HepG2 (cell line): Measurements from ENCODE around the gene GIPC3. TPM values are rescaled to one million over a fixed set of nuclear protein-coding genes. Genes with fewer than 3 reads are reported as not detected.

ENCODE experiments used
- ATAC-seq: fragments of 200-7000 bp; cut with Tn5 transposase; 3 replicates; pipeline ENCODE4 v1.9.1; 2020; ENCODE audit warnings: mild to moderate bottlenecking, moderate library complexity
- BruUV-seq: library from RNA; stranded (reverse); fragments of 400-500 nt; replicated peaks from 2 replicates; lab custom pipeline; 2021; lab: Mats Ljungman, UMichigan
- CTCF ChIA-PET: fragments of 300-600 bp; formaldehyde crosslinking; extraction: SDS; loops from one replicate; lab custom pipeline; 2021; ENCODE audit warnings: low total read pairs, inconsistent platforms, low intra/inter-chr PET ratio; lab: Yijun Ruan, JAX
- POLR2A ChIA-PET: fragments of 350-600 bp; sonication (Branson Sonifier 250); formaldehyde crosslinking; loops from one replicate; lab custom pipeline; 2020; ENCODE audit warnings: antibody characterized with exemption, inconsistent platforms; lab: Yijun Ruan, JAX
- DNase-seq: peaks from one replicate; pipeline ENCODE4 v3.0.0-alpha.2; 2015; ENCODE audit warnings: low spot score
- FAIRE-seq: peaks from 3 replicates; lab custom pipeline; 2011; peaks lifted over from hg19 to GRCh38; lab: Jason Lieb, UNC
- H2AFZ ChIP-seq: one replicate; pipeline ENCODE4 v1.6.1; 2011; ENCODE audit warnings: low read length, inconsistent platforms
- H3K27ac ChIP-seq: fragments of 300-600 bp; 3 replicates; pipeline ENCODE4 v1.8.0; 2011; ENCODE audit warnings: mixed run types, mild to moderate bottlenecking, mixed read lengths, low read length, inconsistent platforms; ENCODE audit not compliant: insufficient read depth; ENCODE audit errors: extremely low read length
- H3K27me3 ChIP-seq, 2 experiments: fragments of 200-600 bp in 1 of 2; 2 replicates in 1 of 2; 3 replicates in 1 of 2; pipeline versions ENCODE4 v1.6.0 to v1.8.0; 2011; ENCODE audit warnings: low read length in 2 of 2, mild to moderate bottlenecking in 2 of 2, moderate library complexity in 2 of 2, inconsistent platforms in 1 of 2; ENCODE audit not compliant: insufficient read depth in 2 of 2, control insufficient read depth in 1 of 2
- H3K36me3 ChIP-seq, 2 experiments: fragments of 200-600 bp in 1 of 2; replicated peaks in 1 of 2; 2 replicates in 1 of 2; 3 replicates in 1 of 2; pipeline versions ENCODE4 v1.5.1 to v1.8.0; 2011; ENCODE audit warnings: low read length in 2 of 2, inconsistent platforms in 1 of 2; ENCODE audit not compliant: insufficient read depth in 2 of 2, control insufficient read depth in 1 of 2
- H3K4me1 ChIP-seq: 2 replicates; pipeline ENCODE4 v1.5.1; 2012; ENCODE audit warnings: low read length, inconsistent platforms; ENCODE audit not compliant: insufficient read depth
- H3K4me2 ChIP-seq: 2 replicates; pipeline ENCODE4 v1.6.0; 2011; ENCODE audit warnings: low read depth, low read length, inconsistent platforms
- H3K4me3 ChIP-seq, 3 experiments: fragments of 200-600 bp in 1 of 3; sonication (generic), shearing (Covaris generic) in 1 of 3; replicated peaks in 1 of 3; 2 replicates each; pipeline ENCODE4 v1.5.1; 2011 to 2016; ENCODE audit warnings: low read length in 3 of 3, inconsistent platforms in 2 of 3, low read depth in 2 of 3, mild to moderate bottlenecking in 2 of 3, control low read depth in 1 of 3, mixed read lengths in 1 of 3; ENCODE audit not compliant: insufficient read depth in 1 of 3
- H3K79me2 ChIP-seq: one replicate; pipeline ENCODE4 v1.6.1; 2011; ENCODE audit warnings: low read length, inconsistent platforms; ENCODE audit not compliant: insufficient read depth
- H3K9ac ChIP-seq: 2 replicates; pipeline ENCODE4 v1.6.0; 2011; ENCODE audit warnings: mild to moderate bottlenecking, low read depth, low read length, inconsistent platforms; ENCODE audit not compliant: insufficient read depth
- H3K9me3 ChIP-seq: 2 replicates; pipeline ENCODE4 v1.5.1; 2012; ENCODE audit warnings: mild to moderate bottlenecking, low read length
- H4K20me1 ChIP-seq: 2 replicates; pipeline ENCODE4 v1.6.0; 2011; ENCODE audit warnings: inconsistent platforms, mild to moderate bottlenecking, low read length, moderate library complexity; ENCODE audit not compliant: insufficient read depth
- EP300 ChIP-seq, 3 experiments: sonication (generic) in 1 of 3; formaldehyde crosslinking in 1 of 3; IDR thresholded peaks; 2 replicates each; pipeline versions ENCODE4 v1.5.1 to v1.6.1; 2011 to 2020; ENCODE audit warnings: low read depth in 2 of 3, low read length in 2 of 3, borderline replicate concordance in 1 of 3, improper control_type of control experiment in 1 of 3, mild to moderate bottlenecking in 1 of 3, missing genetic modification reagents in 1 of 3, moderate library complexity in 1 of 3
- POLR2AphosphoS5 ChIP-seq: IDR thresholded peaks from 2 replicates; pipeline ENCODE4 v1.6.1; 2012; ENCODE audit warnings: low read depth, low read length
- SALL1 ChIP-seq: sonication (generic); formaldehyde crosslinking; IDR thresholded peaks from 2 replicates; pipeline ENCODE4 v1.8.0; 2022; ENCODE audit warnings: mild to moderate bottlenecking, missing genetic modification reagents
- SRSF1 ChIP-seq: fragments of 200-400 bp; formaldehyde crosslinking; optimal IDR thresholded peaks from 2 replicates; pipeline ENCODE3; 2017; ENCODE audit warnings: mild to moderate bottlenecking, low read depth, low read length, moderate library complexity
- ZNF720 ChIP-seq: sonication (generic); formaldehyde crosslinking; IDR thresholded peaks from 2 replicates; pipeline ENCODE4 v1.4.0; 2020; ENCODE audit warnings: missing genetic modification reagents
- ZSCAN31 ChIP-seq: sonication (generic); formaldehyde crosslinking; IDR thresholded peaks from 2 replicates; pipeline ENCODE4 v1.5.0; 2020; ENCODE audit warnings: low read depth, mild to moderate bottlenecking, missing genetic modification reagents
- WGBS: methylation state at CpG from one replicate; pipeline ENCODE4 v1.1.6; 2017; ENCODE audit warnings: low lambda C conversion rate; 5-methylcytosine and 5-hydroxymethylcytosine counted together
- in situ Hi-C: cut with HindIII; loops from 2 replicates; pipeline ENCODE4 v1.10.0; 2017; ENCODE audit warnings: low pct_unique_long_range_greater_than_20kb; ENCODE audit not compliant: extremely low pct_ligation_motif_present
- intact Hi-C: fragments of 100-400 bp; cut with micrococcal nuclease; formaldehyde crosslinking; loops from one replicate; pipeline ENCODE4 v1.10.0; 2022; ENCODE audit not compliant: unreplicated experiment
- polyA plus RNA-seq, 8 experiments: library from polyadenylated mRNA; depleted of rRNA in 3 of 8; stranded (reverse) in 7 of 8; unstranded in 1 of 8; fragments of >200 nt; fragmentation: Illumina TruSeq in 4 of 8; extraction: Trizol in 4 of 8; gene quantifications; 2 replicates each; pipeline versions ENCODE4 v1.2.1 to v1.2.3, GENCODE V29; 2011 to 2016; ENCODE audit warnings: low read depth in 4 of 8, missing spikeins in 1 of 8, mixed read lengths in 1 of 8; ENCODE audit not compliant: insufficient read depth in 1 of 8
- total RNA-seq, 5 experiments: library from RNA; depleted of rRNA; stranded (reverse); fragments of >200 nt; fragmentation: Illumina TruSeq; extraction: Trizol; gene quantifications; 2 replicates each; pipeline ENCODE4 v1.2.3, GENCODE V29; 2016; ENCODE audit warnings: low read depth in 1 of 5
- TF ChIP-seq, protein P1 (sequence below): IDR thresholded peaks from 2 replicates; pipeline ENCODE4 v1.6.1; 2012; ENCODE audit warnings: low read length, improper control_type of control experiment
- TF ChIP-seq, protein P2 (sequence below): sonication (generic); formaldehyde crosslinking; IDR thresholded peaks from 2 replicates; pipeline ENCODE4 v1.5.0; 2020; ENCODE audit warnings: missing genetic modification reagents
- TF ChIP-seq, protein P3 (sequence below): IDR thresholded peaks from 2 replicates; pipeline ENCODE4 v1.6.1; 2018; ENCODE audit warnings: missing genetic modification reagents

Gene GIPC3
- total and polyA plus RNA-seq, 2 of the 13 experiments (the other 11 are each of a cell fraction or from before 2014, with no cell fraction given) = 0.05 TPM; not detected in 1

DNA sequence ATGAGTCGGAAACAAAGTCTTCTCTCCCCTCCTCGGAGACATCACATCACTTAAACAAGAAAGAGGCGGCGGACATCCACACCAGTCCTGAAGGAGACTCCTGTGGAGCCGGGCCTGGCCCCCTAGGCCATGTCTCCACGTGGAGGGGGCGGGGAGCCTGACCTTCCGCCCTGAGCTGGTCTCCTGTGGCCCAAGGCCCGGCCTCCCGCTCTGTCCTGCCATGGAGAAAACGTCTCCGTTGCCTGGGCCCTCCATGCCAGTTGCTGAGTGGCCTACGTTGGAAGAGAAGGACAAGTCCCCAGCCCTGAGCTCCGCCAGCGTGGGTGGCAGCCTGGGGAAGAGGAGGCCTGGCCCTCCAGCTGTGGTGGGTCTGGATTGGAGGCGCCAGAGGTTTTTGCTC lies 46.8 kb downstream of the GIPC3 start:
- no peak for FAIRE-seq
- in situ Hi-C loops = no loop called here
- Histone ChIP-seq H3K4me2 (no peak overlapping the region), H3K4me1 (peaks cover 5% of the 10 kb centered on the region; the same call in 1 of the 2 replicates), H3K4me3 (no peak overlapping the region), H3K27me3 (no peaks in the 10 kb centered on the region), H3K79me2 (no peaks in the 10 kb centered on the region), H3K9me3 (no peaks in the 10 kb centered on the region), H3K9ac (no peak overlapping the region), H3K27ac (no peak overlapping the region), H3K36me3 (0 out of 5 replicates have a peak, but pooled peaks cover 0 to 4% of the 10 kb centered on the region in 2 experiments), H2AFZ (no peak overlapping the region), H4K20me1 (no peaks in the 10 kb centered on the region)
- ChIA-PET POLR2A (no interaction called here), CTCF (no interaction called here)
- intact Hi-C loops = no loop called here
- no peak for DNase-seq
- no TSS peak for BruUV-seq
- ATAC-seq = no peak
- TF ChIP-seq ZNF720 (no peak), SRSF1 (no peak), SALL1 (CRISPR knock-in tag) (no peak), POLR2AphosphoS5 (no peak), ZSCAN31 (CRISPR knock-in tag) (no peak), EP300 (IDR thresholded peaks at IDR 0.05; ENCODE audit: low read depth in 2 of 2, low read length in 2 of 2) (no peak), EP300 (CRISPR knock-in tag; IDR thresholded peaks at IDR 0.05; ENCODE audit: borderline replicate concordance) (no peak)
- TF ChIP-seq, protein P1, sequence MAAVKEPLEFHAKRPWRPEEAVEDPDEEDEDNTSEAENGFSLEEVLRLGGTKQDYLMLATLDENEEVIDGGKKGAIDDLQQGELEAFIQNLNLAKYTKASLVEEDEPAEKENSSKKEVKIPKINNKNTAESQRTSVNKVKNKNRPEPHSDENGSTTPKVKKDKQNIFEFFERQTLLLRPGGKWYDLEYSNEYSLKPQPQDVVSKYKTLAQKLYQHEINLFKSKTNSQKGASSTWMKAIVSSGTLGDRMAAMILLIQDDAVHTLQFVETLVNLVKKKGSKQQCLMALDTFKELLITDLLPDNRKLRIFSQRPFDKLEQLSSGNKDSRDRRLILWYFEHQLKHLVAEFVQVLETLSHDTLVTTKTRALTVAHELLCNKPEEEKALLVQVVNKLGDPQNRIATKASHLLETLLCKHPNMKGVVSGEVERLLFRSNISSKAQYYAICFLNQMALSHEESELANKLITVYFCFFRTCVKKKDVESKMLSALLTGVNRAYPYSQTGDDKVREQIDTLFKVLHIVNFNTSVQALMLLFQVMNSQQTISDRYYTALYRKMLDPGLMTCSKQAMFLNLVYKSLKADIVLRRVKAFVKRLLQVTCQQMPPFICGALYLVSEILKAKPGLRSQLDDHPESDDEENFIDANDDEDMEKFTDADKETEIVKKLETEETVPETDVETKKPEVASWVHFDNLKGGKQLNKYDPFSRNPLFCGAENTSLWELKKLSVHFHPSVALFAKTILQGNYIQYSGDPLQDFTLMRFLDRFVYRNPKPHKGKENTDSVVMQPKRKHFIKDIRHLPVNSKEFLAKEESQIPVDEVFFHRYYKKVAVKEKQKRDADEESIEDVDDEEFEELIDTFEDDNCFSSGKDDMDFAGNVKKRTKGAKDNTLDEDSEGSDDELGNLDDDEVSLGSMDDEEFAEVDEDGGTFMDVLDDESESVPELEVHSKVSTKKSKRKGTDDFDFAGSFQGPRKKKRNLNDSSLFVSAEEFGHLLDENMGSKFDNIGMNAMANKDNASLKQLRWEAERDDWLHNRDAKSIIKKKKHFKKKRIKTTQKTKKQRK = no peak
- TF ChIP-seq, protein P2, sequence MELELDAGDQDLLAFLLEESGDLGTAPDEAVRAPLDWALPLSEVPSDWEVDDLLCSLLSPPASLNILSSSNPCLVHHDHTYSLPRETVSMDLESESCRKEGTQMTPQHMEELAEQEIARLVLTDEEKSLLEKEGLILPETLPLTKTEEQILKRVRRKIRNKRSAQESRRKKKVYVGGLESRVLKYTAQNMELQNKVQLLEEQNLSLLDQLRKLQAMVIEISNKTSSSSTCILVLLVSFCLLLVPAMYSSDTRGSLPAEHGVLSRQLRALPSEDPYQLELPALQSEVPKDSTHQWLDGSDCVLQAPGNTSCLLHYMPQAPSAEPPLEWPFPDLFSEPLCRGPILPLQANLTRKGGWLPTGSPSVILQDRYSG (CRISPR knock-in tag) = no peak
- TF ChIP-seq, protein P3, sequence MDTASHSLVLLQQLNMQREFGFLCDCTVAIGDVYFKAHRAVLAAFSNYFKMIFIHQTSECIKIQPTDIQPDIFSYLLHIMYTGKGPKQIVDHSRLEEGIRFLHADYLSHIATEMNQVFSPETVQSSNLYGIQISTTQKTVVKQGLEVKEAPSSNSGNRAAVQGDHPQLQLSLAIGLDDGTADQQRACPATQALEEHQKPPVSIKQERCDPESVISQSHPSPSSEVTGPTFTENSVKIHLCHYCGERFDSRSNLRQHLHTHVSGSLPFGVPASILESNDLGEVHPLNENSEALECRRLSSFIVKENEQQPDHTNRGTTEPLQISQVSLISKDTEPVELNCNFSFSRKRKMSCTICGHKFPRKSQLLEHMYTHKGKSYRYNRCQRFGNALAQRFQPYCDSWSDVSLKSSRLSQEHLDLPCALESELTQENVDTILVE (CRISPR knock-in tag) = no peak
- 83% methylated on average over 2 of the region's 16 CpGs for WGBS
